Measurements from ENCODE around the gene SLC35D3.

GRCh38 chr6:136955123-136955522 lies 33.0 kb downstream of the SLC35D3 start:
- TF ChIP-seq CTCF (IDR thresholded peaks at IDR 0.05): no peak
- TF ChIP-seq EZH2 (IDR thresholded peaks at IDR 0.05; ENCODE audit: borderline replicate concordance, insufficient read depth, low read depth, low read length, poor library complexity, severe bottlenecking): no peak

Measured in B cell (primary cell).